Fibroblast of villous mesenchyme (primary cell): ENCODE data around the gene SLC26A11. TPM values are rescaled to one million over a fixed set of nuclear protein-coding genes. Genes with fewer than 3 reads are reported as not detected.

Experiments
- DNase-seq: peaks from one replicate; pipeline ENCODE4 v3.0.0-alpha.2; 2010; ENCODE audit warnings: low read depth
- H3K4me3 ChIP-seq: 2 replicates; pipeline ENCODE4 v1.5.1; 2011; ENCODE audit warnings: low read depth, mild to moderate bottlenecking, low read length
- total RNA-seq: library from RNA; depleted of rRNA; stranded (reverse); fragments of >200 nt; gene quantifications from 2 replicates; pipeline ENCODE4 v1.2.3, GENCODE V29; 2012
- TF ChIP-seq, protein P1 (sequence below): IDR thresholded peaks from 2 replicates; pipeline ENCODE4 v1.5.1; 2012; ENCODE audit warnings: low read depth, mild to moderate bottlenecking, low read length; ENCODE audit not compliant: insufficient read depth

Gene SLC26A11
- total RNA-seq, 1 donor, result 12.5 TPM

DNA sequence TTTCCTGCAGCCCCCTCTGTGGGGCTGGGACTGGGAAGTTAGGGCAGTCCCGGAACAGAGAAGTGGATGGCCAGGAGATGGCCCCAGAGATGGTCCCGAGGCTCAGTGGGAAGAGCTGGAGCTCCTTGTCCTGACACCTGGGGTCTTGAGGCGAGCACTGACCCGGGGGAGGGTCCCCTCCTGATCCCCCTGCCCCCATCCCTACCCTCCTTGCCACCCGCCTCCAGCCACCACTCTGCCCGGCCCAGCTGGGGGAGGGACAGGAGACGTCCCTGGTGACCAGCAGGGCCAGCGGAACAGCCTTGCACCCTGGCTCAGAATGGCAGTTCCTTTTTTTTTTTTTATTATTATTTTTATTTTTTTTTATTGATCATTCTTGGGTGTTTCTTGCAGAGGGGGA, 26.5 kb downstream of the SLC26A11 start:
- H3K4me3 ChIP-seq, result no peak overlapping the region
- DNase-seq, result no peak
- TF ChIP-seq, protein P1, sequence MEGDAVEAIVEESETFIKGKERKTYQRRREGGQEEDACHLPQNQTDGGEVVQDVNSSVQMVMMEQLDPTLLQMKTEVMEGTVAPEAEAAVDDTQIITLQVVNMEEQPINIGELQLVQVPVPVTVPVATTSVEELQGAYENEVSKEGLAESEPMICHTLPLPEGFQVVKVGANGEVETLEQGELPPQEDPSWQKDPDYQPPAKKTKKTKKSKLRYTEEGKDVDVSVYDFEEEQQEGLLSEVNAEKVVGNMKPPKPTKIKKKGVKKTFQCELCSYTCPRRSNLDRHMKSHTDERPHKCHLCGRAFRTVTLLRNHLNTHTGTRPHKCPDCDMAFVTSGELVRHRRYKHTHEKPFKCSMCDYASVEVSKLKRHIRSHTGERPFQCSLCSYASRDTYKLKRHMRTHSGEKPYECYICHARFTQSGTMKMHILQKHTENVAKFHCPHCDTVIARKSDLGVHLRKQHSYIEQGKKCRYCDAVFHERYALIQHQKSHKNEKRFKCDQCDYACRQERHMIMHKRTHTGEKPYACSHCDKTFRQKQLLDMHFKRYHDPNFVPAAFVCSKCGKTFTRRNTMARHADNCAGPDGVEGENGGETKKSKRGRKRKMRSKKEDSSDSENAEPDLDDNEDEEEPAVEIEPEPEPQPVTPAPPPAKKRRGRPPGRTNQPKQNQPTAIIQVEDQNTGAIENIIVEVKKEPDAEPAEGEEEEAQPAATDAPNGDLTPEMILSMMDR, result no peak

- DNase-seq, result no peak
- TF ChIP-seq, protein P1, result no peak
- no peak overlapping the region for H3K4me3 ChIP-seq
Measured at GRCh38 chr17:80247561-80247960, 27.3 kb downstream of the SLC26A11 start.

DNA sequence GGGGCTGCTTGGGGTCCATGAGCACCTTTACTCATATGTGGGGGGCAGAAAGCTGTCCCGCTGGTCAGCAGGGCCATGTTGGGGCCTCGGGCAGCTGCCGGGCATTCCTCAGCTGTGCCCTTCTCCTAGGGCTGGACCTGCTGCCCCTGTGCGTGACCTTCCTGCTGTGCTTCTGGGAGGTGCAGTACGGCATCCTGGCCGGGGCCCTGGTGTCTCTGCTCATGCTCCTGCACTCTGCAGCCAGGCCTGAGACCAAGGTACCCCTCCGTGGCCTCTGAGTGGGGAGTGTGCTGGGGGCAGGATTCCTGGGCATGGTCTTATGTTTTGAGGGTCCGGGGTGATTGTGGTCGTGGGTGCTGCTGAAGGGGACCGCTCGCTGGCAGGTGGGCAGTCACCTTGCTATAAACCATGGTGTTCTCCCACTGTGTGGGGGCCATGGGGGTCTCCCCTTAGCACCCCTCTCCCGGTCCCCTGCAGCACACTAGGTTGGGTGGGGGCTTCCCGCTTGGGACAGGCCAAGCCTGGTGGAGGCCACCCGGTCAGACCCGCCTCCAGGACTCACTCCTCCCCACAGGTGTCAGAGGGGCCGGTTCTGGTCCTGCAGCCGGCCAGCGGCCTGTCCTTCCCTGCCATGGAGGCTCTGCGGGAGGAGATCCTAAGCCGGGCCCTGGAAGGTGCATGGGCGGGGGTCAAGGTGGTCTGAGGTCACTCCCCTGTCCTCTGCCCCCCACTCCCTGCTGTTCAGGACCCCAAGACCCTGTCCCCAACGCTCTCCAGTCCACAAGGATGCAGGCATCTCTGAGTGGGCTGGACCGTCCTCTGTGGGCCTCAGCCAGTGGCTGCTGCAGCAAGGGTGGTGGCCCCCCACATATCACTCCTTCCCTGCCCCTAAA, 28.0 kb downstream of the SLC26A11 start:
- TF ChIP-seq, protein P1, result no peak
- H3K4me3 ChIP-seq, result no peak overlapping the region
- DNase-seq, result no peak

- TF ChIP-seq, protein P1, result no peak
- no peak for DNase-seq
- H3K4me3 ChIP-seq, result no peak overlapping the region
Measured at GRCh38 chr17:80248894-80249710, 28.9 kb downstream of the SLC26A11 start.

DNA sequence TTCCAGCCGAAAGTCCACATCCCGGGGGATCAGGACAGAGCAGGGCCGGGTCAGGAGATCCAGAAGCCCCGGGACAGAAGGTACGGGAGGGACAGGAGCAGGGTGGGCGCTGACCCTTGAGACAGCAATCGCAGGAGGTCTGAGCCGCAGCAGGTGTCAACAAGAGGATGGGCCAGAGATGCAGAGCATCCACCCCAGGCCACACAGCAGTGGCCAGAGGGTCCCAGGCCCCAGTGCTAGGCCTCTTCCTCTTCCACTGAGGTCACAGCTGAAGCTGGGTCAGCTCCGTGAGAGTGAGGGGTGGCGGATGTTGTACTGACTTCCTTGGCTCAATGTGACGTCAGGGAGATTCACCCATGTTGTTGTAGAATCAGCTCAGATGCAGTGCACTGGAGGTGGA, 31.7 kb downstream of the SLC26A11 start:
- TF ChIP-seq, protein P1, result no peak
- DNase-seq, result no peak
- H3K4me3 ChIP-seq, result no peak overlapping the region

DNA sequence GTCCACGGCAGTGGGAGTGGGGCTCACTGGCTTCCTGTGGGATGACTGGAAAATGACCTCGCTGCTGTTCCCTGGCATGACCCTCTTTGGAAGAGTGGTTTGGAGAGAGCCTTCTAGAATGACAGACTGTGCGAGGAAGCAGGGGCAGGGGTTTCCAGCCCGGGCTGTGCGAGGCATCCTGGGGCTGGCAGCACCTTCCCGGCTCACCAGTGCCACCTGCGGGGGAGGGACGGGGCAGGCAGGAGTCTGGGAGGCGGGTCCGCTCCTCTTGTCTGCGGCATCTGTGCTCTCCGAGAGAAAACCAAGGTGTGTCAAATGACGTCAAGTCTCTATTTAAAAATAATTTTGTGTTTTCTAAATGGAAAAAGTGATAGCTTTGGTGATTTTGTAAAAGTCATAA, 32.6 kb downstream of the SLC26A11 start:
- no peak for DNase-seq
- no peak overlapping the region for H3K4me3 ChIP-seq
- TF ChIP-seq, protein P1, result peak; percentile 30
